ENCODE results near the gene CDCP1.
"Not testable (repeated sequence)": the region's sequence is repeated elsewhere in the genome, so short reads cannot be mapped to it uniquely, and the experiment has no call there.

Gene CDCP1

DNA sequence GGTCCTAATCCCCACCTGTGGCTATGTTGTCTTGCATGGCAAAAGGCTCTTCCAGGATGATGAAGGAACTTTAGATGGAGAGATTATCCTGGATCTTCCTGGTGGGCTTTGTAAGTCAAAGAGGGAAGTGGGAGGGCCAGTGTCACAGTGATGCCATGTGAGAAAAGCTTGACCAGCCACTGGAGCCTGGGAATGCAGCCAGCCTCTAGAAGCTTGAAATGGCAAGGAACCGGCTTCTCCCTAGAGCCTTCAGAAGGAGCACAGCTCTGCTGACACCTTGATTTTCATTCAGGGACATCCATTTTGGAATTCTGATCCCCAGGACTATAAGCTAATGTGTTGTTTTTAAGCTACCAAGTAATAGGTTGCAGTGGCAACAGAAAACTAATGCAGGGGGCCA is 61.8 kb downstream of the CDCP1 start:
- DNase-seq (ENCODE audit: low read depth): no peak

DNA sequence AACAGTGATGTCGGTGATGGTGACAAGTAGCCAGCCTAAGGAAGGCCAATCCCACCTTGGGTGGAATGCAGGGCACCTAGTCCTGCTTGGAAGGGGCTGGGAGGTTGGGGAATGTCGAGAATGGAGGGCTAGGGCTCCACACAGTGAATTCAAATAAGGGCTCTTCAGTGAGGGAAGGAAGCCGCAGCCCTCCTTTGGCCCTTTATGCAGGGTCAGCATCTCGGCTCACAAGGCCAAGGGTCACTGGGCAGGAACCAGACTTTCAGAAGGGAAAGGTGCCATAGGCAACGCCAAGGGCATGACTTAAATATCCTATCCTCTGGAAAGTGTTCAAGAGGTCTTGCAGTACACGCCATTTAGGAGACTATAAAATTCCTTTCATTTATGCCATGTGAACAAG is 63.2 kb downstream of the CDCP1 start:
- no peak for DNase-seq (ENCODE audit: low read depth)

DNA sequence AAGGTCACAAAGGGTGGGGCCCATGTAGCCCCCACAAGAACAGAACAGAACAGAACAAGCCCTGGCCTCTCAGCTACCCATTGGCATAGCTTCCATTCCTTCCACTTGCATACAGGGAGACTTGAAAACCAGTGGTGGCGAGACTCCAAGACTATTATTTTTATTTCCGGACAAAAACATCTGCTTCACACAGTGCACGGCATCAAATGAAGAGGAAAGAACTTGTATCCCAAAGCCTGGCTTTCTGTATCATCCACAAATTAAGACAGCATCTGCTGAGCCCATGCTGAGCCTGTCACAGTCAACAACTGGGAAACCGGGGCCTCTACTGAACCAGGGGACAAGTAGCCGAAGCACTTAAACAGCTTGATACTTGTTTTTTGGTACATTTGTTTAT is 64.0 kb downstream of the CDCP1 start:
- no peak for DNase-seq (ENCODE audit: low read depth)

DNA sequence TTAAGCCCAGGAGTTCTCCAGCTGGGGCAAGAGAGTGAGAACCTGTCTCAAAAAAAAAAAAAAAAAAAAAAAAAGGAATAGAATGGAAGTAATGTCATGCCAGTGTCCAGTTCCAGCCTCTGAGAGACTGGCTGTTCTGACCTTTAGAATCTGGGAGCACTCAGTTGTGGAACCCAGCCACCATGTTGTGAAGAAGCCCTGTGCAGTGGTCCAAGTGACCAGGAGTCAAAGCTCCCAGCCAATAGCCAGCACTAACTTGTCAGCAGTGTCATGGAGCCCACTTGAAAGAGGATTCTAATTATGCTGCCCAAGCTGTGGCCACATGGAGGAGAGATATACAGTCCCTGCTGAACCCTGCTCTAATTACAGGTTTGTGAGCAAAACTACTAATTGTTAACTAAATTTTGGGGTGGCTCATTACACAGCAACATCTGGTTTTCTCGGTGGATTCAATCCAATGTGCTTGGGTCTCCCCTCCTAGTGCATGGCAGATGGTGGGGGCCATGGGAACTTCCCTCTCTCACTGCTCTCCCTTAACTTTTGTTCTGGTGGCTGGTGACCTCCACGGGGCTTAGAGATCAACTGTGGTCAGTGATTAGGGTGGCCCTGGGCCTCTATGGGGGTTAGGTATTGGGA is 64.6 kb downstream of the CDCP1 start:
- DNase-seq (ENCODE audit: low read depth): no peak

DNA sequence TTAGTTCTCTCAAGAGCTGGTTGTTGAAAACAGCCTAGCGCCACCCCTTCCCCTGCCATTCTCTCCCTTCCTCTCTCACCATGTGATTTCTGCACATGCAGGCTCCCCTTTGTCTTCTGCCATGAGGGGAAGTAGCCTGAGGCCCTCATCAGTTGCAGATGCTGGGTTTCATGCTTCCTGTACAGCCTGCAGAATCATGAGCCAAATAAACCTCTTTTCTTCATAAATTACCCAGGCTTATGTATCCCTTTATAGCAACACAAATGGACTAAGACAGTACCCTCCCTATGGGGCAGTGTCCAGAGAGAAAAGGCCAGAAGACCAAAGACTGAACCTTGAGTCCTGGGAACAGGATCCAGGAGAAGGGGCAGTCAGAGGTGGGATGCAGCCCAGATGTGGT is 65.4 kb downstream of the CDCP1 start:
- no peak for DNase-seq (ENCODE audit: low read depth)

DNA sequence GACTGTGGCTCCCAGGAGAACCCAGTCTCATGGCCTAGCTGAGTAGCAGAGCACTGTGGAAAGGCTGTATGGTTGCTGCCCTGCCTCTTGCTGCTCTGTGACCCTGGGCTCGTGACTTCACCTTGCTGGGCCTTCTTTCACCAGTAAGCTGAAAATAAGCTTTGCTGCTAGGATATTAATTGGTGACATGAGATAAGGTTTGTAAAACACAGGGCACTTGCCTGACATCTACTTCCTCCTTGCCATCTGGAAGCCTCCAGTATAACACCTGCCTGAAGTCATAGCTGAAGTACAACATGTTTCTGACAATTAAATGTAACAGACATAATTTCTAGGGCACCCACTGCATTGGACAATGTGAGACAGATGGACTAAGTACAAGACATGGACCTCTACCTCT is 66.5 kb downstream of the CDCP1 start:
- DNase-seq (ENCODE audit: low read depth): no peak

DNA sequence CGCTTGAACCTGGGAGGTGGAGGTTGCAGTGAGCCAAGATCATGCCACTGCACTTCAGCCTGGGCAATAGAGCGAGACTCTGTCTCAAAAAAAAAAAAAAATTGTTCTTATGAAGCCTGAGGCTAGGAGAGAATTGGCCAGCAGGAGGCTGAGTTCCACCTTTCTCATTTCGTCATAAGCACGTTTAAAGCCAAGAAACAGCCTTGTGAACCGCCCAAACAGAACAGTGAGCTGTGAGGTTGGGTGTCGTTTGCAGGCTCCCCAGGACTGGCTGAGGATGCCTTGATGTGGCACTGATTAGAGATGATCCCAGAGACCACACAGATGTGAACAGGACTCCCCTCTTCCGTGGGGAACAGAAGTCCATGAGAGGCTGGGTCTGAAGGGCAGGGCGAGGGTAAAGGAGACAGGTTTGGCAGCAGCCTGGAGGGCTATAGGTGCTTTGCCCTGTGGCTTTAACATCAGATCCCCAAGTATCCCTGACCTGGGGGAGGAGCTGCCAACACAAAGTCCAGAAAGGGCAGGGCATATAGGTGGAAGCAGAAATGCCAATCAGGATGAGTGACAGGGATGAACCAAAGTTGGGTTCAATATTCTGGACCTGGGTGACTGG is 67.2 kb downstream of the CDCP1 start:
- no peak for DNase-seq (ENCODE audit: low read depth)

DNA sequence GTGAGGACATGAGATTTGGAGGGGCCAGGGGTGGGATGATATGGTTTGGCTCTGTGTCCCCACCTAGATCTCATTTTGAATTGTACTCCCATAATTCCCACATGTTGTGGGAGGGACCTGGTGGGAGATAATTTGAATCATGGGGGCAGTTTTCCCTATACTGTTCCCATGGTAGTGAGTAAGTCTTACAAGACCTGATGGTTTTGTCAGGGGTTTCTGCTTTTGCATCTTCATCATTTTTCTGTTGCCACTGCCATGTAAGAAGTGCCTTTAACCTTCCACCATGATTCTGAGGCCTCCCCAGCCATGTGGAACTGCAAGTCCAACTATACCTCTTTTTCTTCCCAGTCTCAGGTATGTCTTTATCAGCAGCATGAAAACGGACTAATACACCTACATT is 67.9 kb downstream of the CDCP1 start:
- DNase-seq (ENCODE audit: low read depth): not testable (repeated sequence)

DNA sequence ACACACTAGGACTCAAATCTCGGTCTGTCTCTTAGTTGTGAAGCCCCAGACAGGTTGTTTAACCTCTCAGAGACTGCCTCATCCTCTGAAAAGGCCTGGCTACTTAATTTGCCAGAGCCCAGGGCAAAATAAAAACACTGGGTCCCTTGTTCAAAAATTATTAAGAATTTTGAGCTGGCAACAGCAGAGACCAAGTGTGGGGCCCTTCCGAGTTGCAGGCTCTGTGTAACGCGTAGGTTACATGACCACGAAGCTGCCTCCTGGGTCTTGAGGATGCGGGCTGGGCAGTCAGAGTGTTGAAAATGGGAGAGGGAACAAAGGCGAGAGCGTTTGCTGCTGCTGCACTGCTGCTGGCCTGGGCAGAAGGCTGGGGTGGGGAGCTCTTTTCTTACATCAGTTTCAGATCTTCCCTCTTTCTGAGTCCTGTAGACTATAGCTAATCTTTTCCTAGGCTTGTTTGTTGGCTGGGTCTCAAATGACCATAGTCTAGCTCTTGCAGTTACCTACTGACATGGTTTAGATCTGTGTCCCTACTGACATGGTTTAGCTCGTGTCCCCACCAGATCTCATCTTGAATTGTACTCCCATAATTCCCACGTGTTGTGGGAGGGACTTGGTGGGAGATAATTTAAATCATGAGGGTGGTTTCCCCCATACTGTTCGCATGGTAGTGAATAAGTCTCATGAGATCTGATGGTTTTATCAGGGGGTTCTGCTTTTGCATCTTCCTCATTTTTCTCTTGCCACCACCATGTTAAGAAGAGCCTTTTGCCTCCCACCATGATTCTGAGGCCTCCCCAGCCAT is 70.2 kb downstream of the CDCP1 start:
- no peak for DNase-seq (ENCODE audit: low read depth)

DNA sequence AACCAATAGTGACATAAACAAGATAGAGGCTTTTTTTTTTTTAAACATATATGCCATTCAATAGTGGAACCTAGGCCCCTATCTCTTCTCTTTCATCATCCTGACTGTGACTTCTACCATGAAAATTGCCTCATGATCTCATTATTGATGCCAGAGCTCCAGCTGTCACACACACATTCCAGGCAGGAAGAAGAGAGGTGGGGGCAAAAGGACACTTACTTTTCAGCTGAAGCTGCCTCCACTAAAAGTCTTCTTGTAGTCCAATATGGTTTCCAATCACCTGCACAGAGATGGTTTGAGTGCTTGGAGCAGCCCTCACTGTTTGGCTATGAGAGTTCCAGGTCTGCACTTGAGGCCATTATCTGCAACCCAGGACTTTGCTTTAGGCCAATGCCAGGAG is 75.1 kb downstream of the CDCP1 start:
- DNase-seq (ENCODE audit: low read depth): no peak

DNA sequence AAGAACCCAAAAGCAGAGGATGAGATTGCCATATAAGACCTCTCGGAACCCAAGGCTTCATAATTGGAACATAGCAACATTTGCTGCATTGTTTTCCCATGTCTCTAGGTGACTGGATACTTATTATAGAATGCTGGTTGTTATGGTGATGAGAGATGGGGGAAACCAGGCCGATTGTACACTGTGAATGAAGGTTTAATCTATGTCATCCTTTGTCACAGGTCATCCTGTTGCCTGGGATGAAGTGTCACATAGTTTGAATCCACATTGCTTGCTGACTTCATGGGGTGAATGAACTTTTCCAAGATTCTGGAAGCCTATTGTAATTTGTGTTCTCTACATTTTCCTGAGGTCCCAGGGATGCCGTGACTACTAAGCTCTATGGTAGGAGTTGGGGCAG is 78.2 kb downstream of the CDCP1 start:
- no peak for DNase-seq (ENCODE audit: low read depth)

DNA sequence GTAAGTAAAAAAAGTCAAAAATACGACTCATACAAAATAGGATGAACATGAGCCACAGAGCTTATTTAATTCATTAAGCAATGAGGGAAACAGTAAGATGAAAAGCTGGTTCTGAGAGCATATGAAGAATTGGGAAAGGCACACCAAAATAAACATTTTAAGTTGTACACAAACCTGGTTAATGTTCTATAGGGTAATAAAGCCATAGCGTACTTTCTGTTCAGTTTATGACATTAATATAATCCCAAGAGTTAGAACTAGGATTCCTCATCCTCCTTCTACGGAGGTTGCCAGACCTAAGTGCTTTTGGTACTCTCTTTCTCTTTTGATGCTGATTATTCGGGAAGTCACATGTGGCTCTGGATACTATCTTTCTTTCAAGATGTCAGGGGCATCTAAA is 78.7 kb downstream of the CDCP1 start:
- no peak for DNase-seq (ENCODE audit: low read depth)

DNA sequence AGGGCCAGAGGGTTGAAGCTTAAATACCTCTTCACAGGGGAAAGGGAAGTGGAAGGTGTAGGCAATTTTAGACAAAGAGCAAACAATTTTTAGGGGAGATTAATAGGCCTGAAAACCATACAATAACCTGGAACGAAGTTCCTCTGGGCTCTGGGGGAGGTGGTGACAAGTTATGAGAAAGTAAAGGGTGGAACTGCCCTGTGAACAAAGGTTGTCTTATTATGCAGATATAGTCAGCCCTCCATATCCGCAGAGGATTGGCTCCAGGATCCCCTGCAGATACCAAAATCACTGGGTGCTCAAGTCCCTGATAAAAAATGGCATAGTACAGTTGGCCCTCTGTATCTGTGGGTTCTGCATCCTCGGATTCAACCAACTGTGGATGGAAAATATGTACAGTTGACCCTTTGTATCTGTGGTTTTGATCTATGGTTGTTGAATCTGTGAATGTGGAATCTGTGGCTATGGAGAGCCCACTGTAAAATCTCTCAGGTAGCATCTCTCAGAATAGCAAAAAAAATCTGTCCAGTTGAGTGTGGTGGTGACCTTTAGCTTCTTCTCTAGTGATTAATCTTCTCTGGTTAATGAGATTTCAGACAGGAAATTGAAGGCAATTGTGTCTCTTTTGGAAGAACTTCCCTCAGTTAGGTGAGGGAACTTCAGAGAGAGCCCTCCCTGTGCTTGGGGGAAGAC is 79.9 kb downstream of the CDCP1 start:
- no peak for DNase-seq (ENCODE audit: low read depth)

DNA sequence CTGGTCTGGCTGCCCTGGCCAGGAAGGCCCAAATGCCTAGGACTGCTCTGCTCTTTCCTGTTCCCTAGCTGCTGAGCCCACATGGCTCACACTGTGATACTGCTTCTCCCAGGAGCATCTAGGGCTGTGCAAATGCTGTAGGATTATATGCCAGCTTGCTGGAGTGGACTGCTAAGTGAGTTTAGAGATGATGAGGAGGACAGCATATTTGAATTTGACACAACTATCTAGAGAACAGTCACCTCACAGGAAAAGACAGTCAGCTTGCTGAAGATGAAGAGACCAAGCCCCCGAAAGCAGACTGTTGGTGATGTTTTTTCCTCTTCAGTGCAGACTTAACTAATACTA is 80.8 kb downstream of the CDCP1 start:
- DNase-seq (ENCODE audit: low read depth): no peak

DNA sequence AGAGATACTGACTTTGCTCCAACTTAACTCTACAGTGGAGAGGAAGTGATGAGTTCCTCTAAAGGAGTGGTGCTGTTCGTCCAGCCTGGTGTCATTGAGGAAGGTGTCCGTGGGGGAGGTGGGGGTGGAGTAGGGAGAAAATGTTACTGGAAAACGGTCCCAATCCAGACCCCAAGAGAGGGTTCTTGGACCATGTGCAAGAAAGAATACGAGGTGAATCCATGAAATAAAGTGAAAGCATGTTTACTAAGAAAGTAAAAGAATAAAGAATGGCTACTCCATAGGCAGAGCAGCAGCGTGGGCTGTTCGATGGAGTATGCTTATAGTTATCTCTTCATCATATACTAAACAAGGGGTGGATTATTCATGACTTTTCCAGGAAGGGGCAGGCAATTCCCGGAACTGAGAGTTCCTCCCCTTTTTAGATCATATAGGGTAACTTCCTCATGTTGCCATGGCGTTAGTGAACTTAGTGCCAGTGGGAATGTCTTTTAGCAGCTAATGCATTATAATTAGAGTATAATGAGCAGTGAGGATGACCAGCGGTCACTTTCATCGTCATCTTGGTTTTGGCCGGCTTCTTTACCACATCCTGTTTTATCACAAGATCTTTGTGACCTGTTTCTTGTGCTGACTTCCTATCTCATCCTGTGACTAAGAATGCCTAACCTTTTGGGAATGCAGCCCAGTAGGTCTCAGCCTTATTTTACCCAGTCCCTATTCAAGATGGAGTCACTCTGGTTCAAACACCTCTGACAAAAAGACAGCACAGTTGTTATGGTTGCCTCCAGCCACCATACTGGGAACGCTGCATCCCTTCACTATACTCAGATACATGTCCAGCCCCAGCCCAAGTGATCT is 81.4 kb downstream of the CDCP1 start:
- DNase-seq (ENCODE audit: low read depth): peak; percentile 47

DNA sequence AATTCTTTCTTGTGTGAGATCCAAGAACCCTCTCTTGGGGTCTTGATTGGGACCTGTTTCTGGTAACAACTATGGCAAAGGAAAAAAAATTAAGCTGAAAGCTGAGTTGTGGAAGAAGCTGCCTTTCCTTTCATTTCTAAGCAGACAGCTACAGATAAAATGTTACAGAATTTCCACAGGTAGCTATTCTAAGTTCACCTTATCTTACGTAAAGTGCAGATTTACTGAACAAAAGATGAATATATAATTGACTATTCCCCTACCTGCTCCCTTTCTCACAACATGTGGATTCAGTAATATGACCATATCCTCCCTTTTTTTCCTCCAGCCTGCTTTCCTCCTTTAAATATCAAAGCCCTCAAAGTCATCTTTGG is 83.5 kb downstream of the CDCP1 start:
- DNase-seq (ENCODE audit: low read depth): no peak

DNA sequence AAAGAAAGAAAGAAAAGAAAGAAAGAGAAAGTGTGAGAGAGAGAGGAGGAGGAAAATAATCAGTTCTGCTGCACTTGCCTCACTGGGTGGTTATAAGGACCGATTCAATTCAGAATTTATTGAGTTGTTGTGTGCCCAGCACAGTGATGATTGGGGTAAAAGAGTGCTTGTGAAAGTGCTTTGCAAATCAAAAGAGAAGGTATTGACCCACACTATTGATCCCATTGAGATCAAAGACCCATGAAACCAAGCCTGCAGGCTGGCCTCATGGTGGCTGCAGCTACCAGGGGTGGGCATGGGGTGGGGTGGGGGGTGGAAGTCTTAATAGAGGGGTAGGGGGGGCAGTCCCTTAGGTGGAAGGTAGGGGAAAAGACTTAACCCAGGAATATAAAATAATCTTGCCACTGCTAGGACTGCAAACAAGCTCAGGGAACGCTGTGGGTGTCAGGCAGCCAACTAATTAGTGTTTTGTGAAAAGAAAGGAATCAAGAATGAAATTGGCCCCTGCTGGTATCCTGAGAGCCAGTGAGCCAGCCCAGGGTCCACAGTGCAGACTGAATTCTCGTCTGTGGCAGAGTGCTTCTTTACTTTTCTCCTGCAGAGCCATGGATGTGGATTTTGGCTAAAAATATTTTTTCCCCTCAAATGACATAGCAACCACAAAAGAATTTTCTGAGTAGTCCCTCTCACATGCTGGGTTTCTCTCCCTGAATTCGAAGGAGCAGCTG is 85.8 kb downstream of the CDCP1 start:
- DNase-seq (ENCODE audit: low read depth): no peak

DNA sequence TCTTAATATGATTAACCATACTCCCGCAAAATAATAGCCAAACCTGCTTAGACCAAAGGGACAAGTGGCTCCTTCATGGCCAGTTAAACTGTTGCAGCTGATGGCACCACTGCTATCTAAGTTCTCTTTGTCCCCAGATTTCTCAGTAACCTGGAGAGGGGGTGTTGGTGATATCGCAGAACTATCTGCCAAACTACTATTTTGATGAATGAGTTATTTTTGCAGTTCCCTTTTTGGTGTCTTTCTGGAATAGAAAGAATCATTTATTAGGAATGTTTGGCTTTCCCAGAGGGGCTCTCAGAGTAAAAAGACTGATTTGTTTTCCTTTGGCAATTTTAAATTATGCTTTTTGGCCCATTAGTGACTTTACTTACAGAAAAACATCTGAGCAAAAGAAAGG is 87.0 kb downstream of the CDCP1 start:
- no peak for DNase-seq (ENCODE audit: low read depth)

DNA sequence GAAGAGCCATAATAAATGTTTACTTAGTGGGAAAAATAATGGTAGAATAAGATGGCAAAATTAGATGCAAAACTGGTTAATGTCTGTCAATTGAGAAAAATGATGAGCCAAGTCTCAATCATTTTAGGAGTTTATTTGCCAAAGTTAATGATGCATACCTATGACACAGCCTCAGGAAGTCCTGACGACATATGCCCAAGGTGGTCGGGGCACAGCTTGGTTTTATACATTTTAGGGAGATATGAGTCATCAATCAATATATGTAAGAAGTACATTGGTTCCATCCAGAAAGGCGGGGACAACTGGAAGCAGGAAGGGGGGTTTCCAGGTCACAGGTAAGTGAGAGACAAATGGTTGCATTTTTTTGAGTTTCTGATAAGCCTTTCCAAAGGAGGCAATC is 88.6 kb downstream of the CDCP1 start:
- DNase-seq (ENCODE audit: low read depth): no peak

DNA sequence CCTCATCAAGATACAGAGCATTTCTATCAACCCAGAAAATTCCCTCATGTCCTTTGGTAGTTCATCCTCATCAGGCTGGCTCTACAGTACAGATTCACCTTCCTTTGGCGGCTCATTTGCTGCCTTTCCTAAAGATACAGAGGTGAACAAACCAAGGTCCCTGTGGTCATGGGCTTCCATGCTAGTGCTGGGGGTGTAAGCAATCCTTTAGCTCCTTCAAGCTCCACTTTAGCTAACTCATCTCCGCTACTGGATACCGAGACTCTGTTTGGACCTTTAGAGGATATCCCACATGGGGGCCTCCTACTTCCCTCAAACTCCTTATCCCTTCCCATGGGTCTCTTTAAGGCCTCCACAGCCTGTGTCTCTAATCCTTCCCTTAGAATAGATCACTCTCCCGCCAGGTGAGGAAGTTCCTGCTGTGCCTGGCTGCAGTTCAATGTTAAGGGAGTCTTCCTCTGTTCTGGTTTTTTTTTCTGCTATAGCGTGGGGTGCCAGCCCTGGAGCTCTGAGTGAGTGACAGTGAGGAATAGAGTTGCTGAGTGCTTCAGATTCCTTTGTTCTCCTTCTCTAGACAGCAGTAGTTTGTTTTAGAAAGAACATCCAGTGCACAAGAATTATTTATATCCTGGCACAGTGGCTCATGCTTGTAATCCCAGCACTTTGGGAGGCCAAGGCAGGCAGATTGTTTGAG is 89.4 kb downstream of the CDCP1 start:
- no peak for DNase-seq (ENCODE audit: low read depth)

Data from activated T-cell treated with anti-CD3 and anti-CD28 coated beads for 24 hours (primary cell).